ENCODE measurements around the gene RAN. TPM values are rescaled to one million over a fixed set of nuclear protein-coding genes. Genes with fewer than 3 reads are reported as not detected.
A peak's percentile ranks its signal among the peaks of the same experiment; 100 is the strongest.

RAN gene
- total and polyA plus RNA-seq, 9 of the 15 experiments (the other 6 are each of a cell fraction or from before 2014, with no cell fraction given): 1,687 to 3,820 (median 2,300) TPM

- Histone ChIP-seq H4K20me1 (replicated peaks; ENCODE audit: control insufficient read depth, insufficient read depth, low read length) (peaks cover 8% of the 10 kb centered on the region), H3K27me3 (ENCODE audit: control insufficient read depth in 2 of 2, insufficient read depth in 2 of 2, low read length in 2 of 2) (no peaks in the 10 kb centered on the region), H3K79me2 (ENCODE audit: control insufficient read depth, insufficient read depth, low read length) (peaks cover 51% of the 10 kb centered on the region), H3K36me3 (ENCODE audit: control insufficient read depth, insufficient read depth, low read length) (peaks cover 51% of the 10 kb centered on the region), H3K9me3 (replicated peaks; ENCODE audit: control insufficient read depth, insufficient read depth, low read depth, low read length) (no peaks in the 10 kb centered on the region), H3K9ac (ENCODE audit: insufficient read depth in 1 of 2, low read depth in 2 of 2, low read length in 2 of 2) (peak overlapping the region; percentile 80 to 97; a peak in 3 of 4 replicates), H2AFZ (ENCODE audit: low read depth, low read length) (no peak overlapping the region), H3K4me3 (peak overlapping the region; percentile 81), H3K4me2 (ENCODE audit: insufficient read depth, low read length) (peak overlapping the region; percentile 96), H3K27ac (ENCODE audit: extremely low read depth, low read depth, low read length) (peak overlapping the region; percentile 93; the same call in 2 of the 3 replicates), H3K4me1 (replicated peaks in 1 of 2; ENCODE audit: control insufficient read depth in 2 of 2, insufficient read depth in 2 of 2, low read length in 2 of 2) (peaks cover 33 to 35% of the 10 kb centered on the region in 2 experiments; a peak in 4 of 5 replicates), H3K9me1 (ENCODE audit: control insufficient read depth, insufficient read depth, low read length) (no peaks in the 10 kb centered on the region)
- no TSS peak for BruUV-seq (replicated peaks)
- ATAC-seq (no peak), FAIRE-seq (no peak), DNase-seq (ENCODE audit: extremely low read depth in 1 of 4, low spot score in 3 of 4) (no peak)
- intact Hi-C loops (cut with micrococcal nuclease): no loop called here
- in situ Hi-C loops (cut with MboI): no loop called here
- WGBS (ENCODE audit: insufficient coverage, low coverage, missing lambda C conversion rate): 25% methylated on average over 4 of the region's 4 CpGs
- CTCF ChIA-PET (ENCODE audit: low intra/inter-chr PET ratio): no interaction called here
- TF ChIP-seq, protein P1, sequence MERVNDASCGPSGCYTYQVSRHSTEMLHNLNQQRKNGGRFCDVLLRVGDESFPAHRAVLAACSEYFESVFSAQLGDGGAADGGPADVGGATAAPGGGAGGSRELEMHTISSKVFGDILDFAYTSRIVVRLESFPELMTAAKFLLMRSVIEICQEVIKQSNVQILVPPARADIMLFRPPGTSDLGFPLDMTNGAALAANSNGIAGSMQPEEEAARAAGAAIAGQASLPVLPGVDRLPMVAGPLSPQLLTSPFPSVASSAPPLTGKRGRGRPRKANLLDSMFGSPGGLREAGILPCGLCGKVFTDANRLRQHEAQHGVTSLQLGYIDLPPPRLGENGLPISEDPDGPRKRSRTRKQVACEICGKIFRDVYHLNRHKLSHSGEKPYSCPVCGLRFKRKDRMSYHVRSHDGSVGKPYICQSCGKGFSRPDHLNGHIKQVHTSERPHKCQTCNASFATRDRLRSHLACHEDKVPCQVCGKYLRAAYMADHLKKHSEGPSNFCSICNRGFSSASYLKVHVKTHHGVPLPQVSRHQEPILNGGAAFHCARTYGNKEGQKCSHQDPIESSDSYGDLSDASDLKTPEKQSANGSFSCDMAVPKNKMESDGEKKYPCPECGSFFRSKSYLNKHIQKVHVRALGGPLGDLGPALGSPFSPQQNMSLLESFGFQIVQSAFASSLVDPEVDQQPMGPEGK (CRISPR knock-in tag; IDR thresholded peaks at IDR 0.05; ENCODE audit: borderline replicate concordance): no peak
- no peak for TF ChIP-seq POLR3A (IDR thresholded peaks at IDR 0.05; ENCODE audit: borderline replicate concordance, extremely low read depth, insufficient read depth, insufficient read length)
- peak; percentile 46; the same call in 1 of the 2 replicates for TF ChIP-seq BHLHE40 (IDR thresholded peaks at IDR 0.05; ENCODE audit: low read length)
- TF ChIP-seq HLTF (IDR thresholded peaks at IDR 0.05): no peak
- no peak for TF ChIP-seq STAT6 (CRISPR knock-in tag; IDR thresholded peaks at IDR 0.05)
- TF ChIP-seq, protein P2, sequence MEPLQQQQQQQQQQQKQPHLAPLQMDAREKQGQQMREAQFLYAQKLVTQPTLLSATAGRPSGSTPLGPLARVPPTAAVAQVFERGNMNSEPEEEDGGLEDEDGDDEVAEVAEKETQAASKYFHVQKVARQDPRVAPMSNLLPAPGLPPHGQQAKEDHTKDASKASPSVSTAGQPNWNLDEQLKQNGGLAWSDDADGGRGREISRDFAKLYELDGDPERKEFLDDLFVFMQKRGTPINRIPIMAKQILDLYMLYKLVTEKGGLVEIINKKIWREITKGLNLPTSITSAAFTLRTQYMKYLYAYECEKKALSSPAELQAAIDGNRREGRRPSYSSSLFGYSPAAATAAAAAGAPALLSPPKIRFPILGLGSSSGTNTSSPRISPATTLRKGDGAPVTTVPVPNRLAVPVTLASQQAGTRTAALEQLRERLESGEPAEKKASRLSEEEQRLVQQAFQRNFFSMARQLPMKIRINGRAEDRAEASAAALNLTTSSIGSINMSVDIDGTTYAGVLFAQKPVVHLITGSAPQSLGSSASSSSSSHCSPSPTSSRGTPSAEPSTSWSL (CRISPR knock-in tag; IDR thresholded peaks at IDR 0.05; ENCODE audit: borderline replicate concordance): no peak
- no peak for TF ChIP-seq NCOR1 (IDR thresholded peaks at IDR 0.05)
- no peak for TF ChIP-seq NR2C1 (IDR thresholded peaks at IDR 0.05)
- TF ChIP-seq NR2C1 (tag; IDR thresholded peaks at IDR 0.05): no peak
- no peak for TF ChIP-seq TCF3 (CRISPR knock-in tag; IDR thresholded peaks at IDR 0.05)
- no peak for TF ChIP-seq NCOA2 (IDR thresholded peaks at IDR 0.05; ENCODE audit: partially characterized antibody in 2 of 2)
- TF ChIP-seq, protein P3, sequence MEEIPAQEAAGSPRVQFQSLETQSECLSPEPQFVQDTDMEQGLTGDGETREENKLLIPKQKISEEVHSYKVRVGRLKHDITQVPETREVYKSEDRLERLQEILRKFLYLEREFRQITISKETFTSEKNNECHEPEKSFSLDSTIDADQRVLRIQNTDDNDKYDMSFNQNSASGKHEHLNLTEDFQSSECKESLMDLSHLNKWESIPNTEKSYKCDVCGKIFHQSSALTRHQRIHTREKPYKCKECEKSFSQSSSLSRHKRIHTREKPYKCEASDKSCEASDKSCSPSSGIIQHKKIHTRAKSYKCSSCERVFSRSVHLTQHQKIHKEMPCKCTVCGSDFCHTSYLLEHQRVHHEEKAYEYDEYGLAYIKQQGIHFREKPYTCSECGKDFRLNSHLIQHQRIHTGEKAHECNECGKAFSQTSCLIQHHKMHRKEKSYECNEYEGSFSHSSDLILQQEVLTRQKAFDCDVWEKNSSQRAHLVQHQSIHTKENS (CRISPR knock-in tag; IDR thresholded peaks at IDR 0.05): no peak
- TF ChIP-seq RBFOX2 (IDR thresholded peaks at IDR 0.05; ENCODE audit: low read depth, low read length): peak; percentile 41; the same call in 1 of the 2 replicates
- 0 out of 2 replicates have a peak, but pooled peaks have one; percentile 48 for TF ChIP-seq LARP7 (IDR thresholded peaks at IDR 0.05)
- POLR2A ChIA-PET: interaction anchor here (0.6 to 1.0 kb wide), 5 partner anchors 12 to 1041 kb away, joined by 3 read pairs; no protein-coding TSS in a partner anchor
These were observed 2.0 kb downstream of the RAN start for GRCh38 chr12:130873825-130874224.

Measured in K562 (cell line).